ENCODE measurements around the gene TSFM.
A peak's percentile ranks its signal among the peaks of the same experiment; 100 is the strongest.
"Not testable (repeated sequence)": the region's sequence is repeated elsewhere in the genome, so short reads cannot be mapped to it uniquely, and the experiment has no call there.

The TSFM gene

DNA sequence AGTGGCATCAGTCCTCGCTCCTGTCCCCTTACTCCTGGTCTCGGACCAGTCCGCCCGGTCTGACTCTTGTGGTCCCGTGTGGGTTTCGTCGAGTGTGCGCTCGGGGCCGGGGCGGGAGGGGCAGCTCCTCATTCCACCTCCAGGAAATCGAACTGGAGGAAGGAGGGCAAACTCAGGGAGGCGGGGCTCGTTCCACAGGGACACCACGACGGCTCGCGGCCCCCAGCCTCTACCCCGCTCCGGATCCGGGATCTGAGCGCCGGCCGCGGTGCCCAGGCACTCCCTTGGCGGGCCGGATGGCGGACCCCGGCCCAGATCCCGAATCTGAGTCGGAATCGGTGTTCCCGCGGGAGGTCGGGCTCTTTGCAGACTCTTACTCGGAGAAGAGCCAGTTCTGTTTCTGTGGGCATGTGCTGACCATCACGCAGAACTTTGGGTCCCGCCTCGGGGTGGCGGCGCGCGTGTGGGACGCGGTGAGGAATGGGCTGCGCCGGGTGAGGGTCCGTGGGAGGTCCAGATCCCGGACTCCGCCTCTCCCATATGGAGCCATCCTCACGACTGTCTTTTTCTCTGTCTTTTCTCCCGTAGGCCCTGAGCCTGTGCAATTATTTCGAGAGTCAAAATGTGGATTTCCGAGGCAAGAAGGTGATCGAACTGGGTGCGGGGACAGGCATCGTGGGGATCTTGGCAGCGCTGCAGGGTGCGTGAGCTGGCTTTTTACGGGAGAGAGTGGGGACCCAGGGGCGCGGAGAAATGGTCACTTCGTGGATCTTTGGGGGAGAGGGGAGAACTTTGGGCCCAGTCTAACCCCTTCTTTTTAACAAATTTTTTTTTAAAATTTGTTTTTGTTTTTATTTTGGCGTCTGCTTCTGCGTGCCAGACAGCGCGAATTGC, 9.9 kb upstream of the TSFM start, which contains the start of gene EEF1AKMT3:
TSS of gene EEF1AKMT3 (plus strand) at position 186 of the 894 bp plus-strand sequence. CDS start at position 297, 111 bp downstream.
- no peaks in the 10 kb centered on the region for H3K27me3 ChIP-seq (replicated peaks; ENCODE audit: control insufficient read depth, insufficient read depth, low read length)
- DNase-seq (ENCODE audit: extremely low read depth, insufficient read length) = no peak
- H3K4me3 ChIP-seq (replicated peaks; ENCODE audit: low read depth, low read length) = peak within 1 kb of the TSS; percentile 78
- TF ChIP-seq, protein P1, sequence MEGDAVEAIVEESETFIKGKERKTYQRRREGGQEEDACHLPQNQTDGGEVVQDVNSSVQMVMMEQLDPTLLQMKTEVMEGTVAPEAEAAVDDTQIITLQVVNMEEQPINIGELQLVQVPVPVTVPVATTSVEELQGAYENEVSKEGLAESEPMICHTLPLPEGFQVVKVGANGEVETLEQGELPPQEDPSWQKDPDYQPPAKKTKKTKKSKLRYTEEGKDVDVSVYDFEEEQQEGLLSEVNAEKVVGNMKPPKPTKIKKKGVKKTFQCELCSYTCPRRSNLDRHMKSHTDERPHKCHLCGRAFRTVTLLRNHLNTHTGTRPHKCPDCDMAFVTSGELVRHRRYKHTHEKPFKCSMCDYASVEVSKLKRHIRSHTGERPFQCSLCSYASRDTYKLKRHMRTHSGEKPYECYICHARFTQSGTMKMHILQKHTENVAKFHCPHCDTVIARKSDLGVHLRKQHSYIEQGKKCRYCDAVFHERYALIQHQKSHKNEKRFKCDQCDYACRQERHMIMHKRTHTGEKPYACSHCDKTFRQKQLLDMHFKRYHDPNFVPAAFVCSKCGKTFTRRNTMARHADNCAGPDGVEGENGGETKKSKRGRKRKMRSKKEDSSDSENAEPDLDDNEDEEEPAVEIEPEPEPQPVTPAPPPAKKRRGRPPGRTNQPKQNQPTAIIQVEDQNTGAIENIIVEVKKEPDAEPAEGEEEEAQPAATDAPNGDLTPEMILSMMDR (IDR thresholded peaks at IDR 0.05; ENCODE audit: insufficient read depth, low read length, poor library complexity, severe bottlenecking) = no peak
- peaks cover 4% of the 10 kb centered on the region for H3K36me3 ChIP-seq (ENCODE audit: control insufficient read depth, insufficient read depth, low read length)

DNA sequence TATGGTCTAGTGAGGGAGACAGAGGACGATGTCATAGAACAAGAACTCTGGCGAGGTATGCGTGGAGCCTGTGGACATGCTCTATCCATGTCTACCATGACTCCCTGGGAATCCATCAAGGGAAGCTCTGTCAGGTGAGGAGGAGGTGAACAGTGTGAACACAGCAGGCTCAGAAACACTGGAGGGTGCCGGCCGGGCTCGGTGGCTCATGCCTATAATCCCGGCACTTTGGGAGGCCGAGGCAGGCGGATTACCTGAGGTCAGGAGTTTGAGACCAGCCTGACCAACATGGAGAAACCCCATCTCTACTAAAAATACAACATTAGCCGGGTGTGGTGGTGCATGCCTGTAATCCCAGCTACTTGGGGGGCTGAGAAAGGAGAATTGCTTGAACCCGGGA, 8.0 kb upstream of the TSFM start:
- not testable (repeated sequence) for H3K27me3 ChIP-seq (replicated peaks; ENCODE audit: control insufficient read depth, insufficient read depth, low read length); H3K4me3 ChIP-seq (replicated peaks; ENCODE audit: low read depth, low read length); H3K36me3 ChIP-seq (ENCODE audit: control insufficient read depth, insufficient read depth, low read length); DNase-seq (ENCODE audit: extremely low read depth, insufficient read length)

- Histone ChIP-seq H3K27me3 (replicated peaks; ENCODE audit: control insufficient read depth, insufficient read depth, low read length) (no peaks in the 10 kb centered on the region), H3K4me3 (replicated peaks; ENCODE audit: low read depth, low read length) (no peak overlapping the region), H3K36me3 (ENCODE audit: control insufficient read depth, insufficient read depth, low read length) (peaks cover 2% of the 10 kb centered on the region; the same call in 1 of the 2 replicates)
- TF ChIP-seq, protein P1 (IDR thresholded peaks at IDR 0.05; ENCODE audit: insufficient read depth, low read length, poor library complexity, severe bottlenecking) = no peak
- no peak for DNase-seq (ENCODE audit: extremely low read depth, insufficient read length)
Observed at GRCh38 chr12:57775044-57775443, 7.5 kb upstream of the TSFM start.

DNA sequence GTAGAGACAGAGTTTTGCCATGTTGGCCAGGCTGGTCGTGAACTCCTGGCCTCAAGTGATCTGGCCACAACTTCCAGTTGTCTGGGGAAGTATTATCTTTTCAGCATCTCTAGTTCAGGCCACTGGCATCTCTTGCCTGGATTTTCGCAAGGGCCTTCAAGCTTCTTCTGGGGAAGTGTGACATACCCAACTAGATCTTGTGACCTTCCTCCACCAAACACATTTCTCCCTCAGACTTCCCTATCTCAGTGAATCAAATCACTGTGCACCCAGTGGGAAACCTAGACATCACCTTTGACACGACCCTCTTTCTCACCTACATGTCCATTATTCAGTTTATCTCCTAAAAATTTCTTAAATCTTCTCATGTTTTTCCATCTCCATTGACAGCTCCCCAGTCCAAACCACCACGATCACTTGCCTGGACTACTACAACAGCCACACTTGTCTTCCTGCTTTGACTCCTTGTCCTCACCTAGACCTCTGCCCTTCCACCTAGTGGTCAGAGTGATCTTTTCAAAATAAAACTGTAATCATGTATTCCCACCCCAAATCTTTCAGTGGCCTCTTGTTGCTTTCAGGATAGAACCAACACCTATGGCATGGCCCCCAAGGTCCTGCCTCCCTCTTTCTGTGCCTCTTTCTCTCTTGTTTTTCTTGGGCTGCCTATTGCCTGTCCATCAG, 6.9 kb upstream of the TSFM start:
- Histone ChIP-seq H3K27me3 (replicated peaks; ENCODE audit: control insufficient read depth, insufficient read depth, low read length) (no peaks in the 10 kb centered on the region), H3K4me3 (replicated peaks; ENCODE audit: low read depth, low read length) (no peak overlapping the region), H3K36me3 (ENCODE audit: control insufficient read depth, insufficient read depth, low read length) (peaks cover 2% of the 10 kb centered on the region; the same call in 1 of the 2 replicates)
- no peak for DNase-seq (ENCODE audit: extremely low read depth, insufficient read length)
- TF ChIP-seq, protein P1 (IDR thresholded peaks at IDR 0.05; ENCODE audit: insufficient read depth, low read length, poor library complexity, severe bottlenecking) = peak; percentile 17

- no peaks in the 10 kb centered on the region for H3K36me3 ChIP-seq (ENCODE audit: control insufficient read depth, insufficient read depth, low read length)
- TF ChIP-seq, protein P1 (IDR thresholded peaks at IDR 0.05; ENCODE audit: insufficient read depth, low read length, poor library complexity, severe bottlenecking) = no peak
- no peak overlapping the region for H3K4me3 ChIP-seq (replicated peaks; ENCODE audit: low read depth, low read length)
- no peak for DNase-seq (ENCODE audit: extremely low read depth, insufficient read length)
- no peaks in the 10 kb centered on the region for H3K27me3 ChIP-seq (replicated peaks; ENCODE audit: control insufficient read depth, insufficient read depth, low read length)
Observed at GRCh38 chr12:57776247-57776587, 6.4 kb upstream of the TSFM start.

GRCh38 chr12:57777367-57777766, 5.2 kb upstream of the TSFM start:
- DNase-seq (ENCODE audit: extremely low read depth, insufficient read length) = no peak
- no peaks in the 10 kb centered on the region for H3K27me3 ChIP-seq (replicated peaks; ENCODE audit: control insufficient read depth, insufficient read depth, low read length)
- no peak overlapping the region for H3K4me3 ChIP-seq (replicated peaks; ENCODE audit: low read depth, low read length)
- TF ChIP-seq, protein P1 (IDR thresholded peaks at IDR 0.05; ENCODE audit: insufficient read depth, low read length, poor library complexity, severe bottlenecking) = no peak
- H3K36me3 ChIP-seq (ENCODE audit: control insufficient read depth, insufficient read depth, low read length) = no peaks in the 10 kb centered on the region
